Measurements from ENCODE around the gene UBAP2L.
A peak's percentile ranks its signal among the peaks of the same experiment; 100 is the strongest.
"Not testable (repeated sequence)": the region's sequence is repeated elsewhere in the genome, so short reads cannot be mapped to it uniquely, and the experiment has no call there.

The UBAP2L gene

GRCh38 chr1:154272999-154273563, 52.3 kb downstream of the UBAP2L start:
- peak overlapping the region; percentile 97 for H3K27ac Mint-ChIP-seq
- peak overlapping the region; percentile 89 for H3K4me3 Mint-ChIP-seq
- H3K27me3 Mint-ChIP-seq, result no peaks in the 10 kb centered on the region
- peaks cover 40% of the 10 kb centered on the region for H3K4me1 Mint-ChIP-seq (ENCODE audit: low read depth)
- intact Hi-C loops (cut with micrococcal nuclease), result loop anchor here (1.0 to 5.0 kb wide), 4 partner anchors 53 to 274 kb away; partner anchors contain the start of gene UBAP2L
- H3K9me3 Mint-ChIP-seq, result no peaks in the 10 kb centered on the region
- H3K36me3 Mint-ChIP-seq (ENCODE audit: low read depth), result peaks cover 64% of the 10 kb centered on the region

DNA sequence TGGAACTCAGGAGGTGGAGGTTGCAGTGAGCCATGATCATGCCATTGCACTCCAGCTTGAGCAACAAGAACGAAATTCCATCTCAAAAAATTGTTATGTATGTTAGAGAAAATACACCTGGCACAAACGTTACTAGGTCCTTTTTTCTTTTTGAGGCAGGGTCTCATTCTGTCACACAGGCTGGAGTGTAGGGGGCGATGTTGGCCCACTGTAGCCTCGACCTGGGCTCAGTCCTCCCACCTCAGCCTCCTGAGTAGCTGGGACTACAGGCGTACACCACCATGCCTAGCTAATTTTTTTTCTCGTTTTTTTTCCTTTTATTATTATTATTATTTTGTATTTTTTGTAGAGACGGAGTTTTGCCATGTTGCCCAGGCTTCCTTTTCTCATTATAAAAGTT, 56.0 kb downstream of the UBAP2L start:
- Mint-ChIP-seq H3K36me3 (ENCODE audit: low read depth) (peaks cover 32% of the 10 kb centered on the region), H3K9me3 (no peaks in the 10 kb centered on the region), H3K27ac (no peak overlapping the region), H3K4me1 (ENCODE audit: low read depth) (peaks cover 14% of the 10 kb centered on the region), H3K27me3 (no peaks in the 10 kb centered on the region), H3K4me3 (no peak overlapping the region)
- intact Hi-C loops (cut with micrococcal nuclease), result no loop called here

GRCh38 chr1:154287591-154287990, 66.8 kb downstream of the UBAP2L start:
- H3K27ac Mint-ChIP-seq; H3K9me3 Mint-ChIP-seq; H3K4me3 Mint-ChIP-seq; intact Hi-C loops (cut with micrococcal nuclease); H3K4me1 Mint-ChIP-seq (ENCODE audit: low read depth); H3K36me3 Mint-ChIP-seq (ENCODE audit: low read depth): not testable (repeated sequence)
- H3K27me3 Mint-ChIP-seq, result peaks cover 24% of the 10 kb centered on the region

- intact Hi-C loops (cut with micrococcal nuclease), result no loop called here
- Mint-ChIP-seq H3K4me3 (no peak overlapping the region), H3K4me1 (ENCODE audit: low read depth) (no peaks in the 10 kb centered on the region), H3K9me3 (peaks cover 8% of the 10 kb centered on the region), H3K27me3 (peaks cover 27% of the 10 kb centered on the region), H3K36me3 (ENCODE audit: low read depth) (no peaks in the 10 kb centered on the region), H3K27ac (no peak overlapping the region)
Observed at GRCh38 chr1:154288661-154289060, 67.9 kb downstream of the UBAP2L start.

DNA sequence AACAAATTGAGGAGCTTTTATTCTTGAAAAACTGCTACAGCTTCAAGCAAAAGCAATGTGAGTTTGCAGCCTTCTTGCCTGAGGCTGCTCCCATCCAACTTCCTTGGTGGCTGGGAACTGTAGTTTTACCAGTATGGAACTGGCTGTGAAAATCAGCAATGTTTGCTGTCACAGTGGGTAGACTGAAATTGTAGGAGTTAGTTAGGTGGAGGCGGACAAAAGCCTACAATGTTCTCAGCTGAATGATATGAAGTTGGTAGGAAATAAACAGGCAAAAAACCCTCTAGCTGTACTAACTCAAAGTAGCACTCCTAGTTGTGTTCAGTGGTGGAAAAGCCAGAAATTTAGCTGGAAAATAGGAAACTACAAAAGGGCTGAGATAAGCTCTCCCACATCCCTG, 70.2 kb downstream of the UBAP2L start:
- H3K9me3 Mint-ChIP-seq, result peaks cover 26% of the 10 kb centered on the region
- intact Hi-C loops (cut with micrococcal nuclease), result no loop called here
- H3K27ac Mint-ChIP-seq, result no peak overlapping the region
- H3K4me3 Mint-ChIP-seq, result no peak overlapping the region
- H3K4me1 Mint-ChIP-seq (ENCODE audit: low read depth), result no peaks in the 10 kb centered on the region
- H3K27me3 Mint-ChIP-seq, result peaks cover 27% of the 10 kb centered on the region
- H3K36me3 Mint-ChIP-seq (ENCODE audit: low read depth), result no peaks in the 10 kb centered on the region

- H3K27ac Mint-ChIP-seq, result no peak overlapping the region
Observed at GRCh38 chr1:154295408-154296235, 74.9 kb downstream of the UBAP2L start.

DNA sequence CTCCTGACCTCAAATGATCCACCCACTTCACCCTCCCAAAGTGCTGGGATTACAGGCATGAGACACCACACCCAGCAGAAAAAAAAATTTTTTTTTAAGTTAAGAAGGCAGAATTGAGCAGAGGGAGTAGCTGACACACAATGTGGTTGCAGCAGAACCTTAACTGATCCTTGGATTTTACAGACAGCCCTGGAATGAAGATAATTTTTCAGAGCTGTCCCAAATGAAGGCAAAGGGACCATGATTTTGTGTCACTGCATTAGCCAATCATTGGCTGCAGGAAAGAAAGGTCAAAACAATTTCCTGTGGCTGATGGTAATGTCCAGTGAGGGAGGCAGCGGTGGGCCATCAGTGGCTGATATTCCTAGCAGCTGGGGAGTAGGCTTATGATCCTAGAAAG, 80.8 kb downstream of the UBAP2L start:
- Mint-ChIP-seq H3K27ac (no peak overlapping the region), H3K9me3 (no peaks in the 10 kb centered on the region), H3K4me3 (no peak overlapping the region), H3K36me3 (ENCODE audit: low read depth) (no peaks in the 10 kb centered on the region), H3K27me3 (peaks cover 15% of the 10 kb centered on the region), H3K4me1 (ENCODE audit: low read depth) (no peaks in the 10 kb centered on the region)
- intact Hi-C loops (cut with micrococcal nuclease), result loop anchor here (10.0 kb wide), 1 partner anchor 277 kb away; no protein-coding TSS in a partner anchor

More at GRCh38 chr1:154295408-154296235, 74.9 kb downstream of the UBAP2L start:
- Mint-ChIP-seq H3K4me3 (no peak overlapping the region), H3K36me3 (ENCODE audit: low read depth) (no peaks in the 10 kb centered on the region), H3K27me3 (peaks cover 21% of the 10 kb centered on the region), H3K9me3 (peaks cover 27% of the 10 kb centered on the region), H3K4me1 (ENCODE audit: low read depth) (no peaks in the 10 kb centered on the region)
- intact Hi-C loops (cut with micrococcal nuclease), result no loop called here

GRCh38 chr1:154304664-154305337, 84.0 kb downstream of the UBAP2L start:
- H3K9me3 Mint-ChIP-seq, result no peaks in the 10 kb centered on the region
- H3K27me3 Mint-ChIP-seq, result peaks cover 8% of the 10 kb centered on the region
- intact Hi-C loops (cut with micrococcal nuclease), result loop anchor here (10.0 kb wide), 1 partner anchor 280 kb away; no protein-coding TSS in a partner anchor
- H3K36me3 Mint-ChIP-seq (ENCODE audit: low read depth), result no peaks in the 10 kb centered on the region
- no peak overlapping the region for H3K27ac Mint-ChIP-seq
- H3K4me1 Mint-ChIP-seq (ENCODE audit: low read depth), result no peaks in the 10 kb centered on the region
- no peak overlapping the region for H3K4me3 Mint-ChIP-seq

- intact Hi-C loops (cut with micrococcal nuclease), result loop anchor here (10.0 kb wide), 1 partner anchor 281 kb away; no protein-coding TSS in a partner anchor
Observed at GRCh38 chr1:154306151-154306550, 85.4 kb downstream of the UBAP2L start.

DNA sequence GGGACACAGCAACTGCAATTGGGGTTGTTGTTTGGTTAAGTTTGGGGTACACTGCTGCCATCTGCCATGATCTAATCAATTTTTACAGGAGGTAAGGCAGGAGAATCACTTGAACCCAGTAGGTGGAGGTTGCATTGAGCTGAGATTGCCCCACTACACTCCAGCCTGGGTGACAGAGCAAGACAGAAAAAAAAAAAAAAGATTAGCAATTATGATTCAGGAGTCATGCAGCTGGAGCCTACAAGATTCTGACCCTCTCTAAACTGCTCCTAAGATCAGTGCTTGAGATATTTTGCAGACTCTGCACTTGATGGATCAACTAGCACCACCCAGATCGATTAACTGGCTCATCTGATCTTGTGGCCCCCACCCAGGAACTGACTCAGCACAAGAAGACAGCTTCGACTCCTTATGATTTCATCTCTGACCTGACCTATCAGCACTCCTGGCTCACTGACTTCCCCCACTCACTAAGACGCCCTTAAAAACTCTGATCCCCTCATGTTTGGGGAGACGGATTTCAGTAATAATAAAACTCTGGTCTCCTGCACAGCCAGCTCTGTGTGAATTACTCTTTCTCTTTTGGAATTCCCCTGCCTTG, 87.0 kb downstream of the UBAP2L start:
- not testable (repeated sequence) for H3K27me3 Mint-ChIP-seq; H3K4me3 Mint-ChIP-seq; H3K36me3 Mint-ChIP-seq (ENCODE audit: low read depth); H3K9me3 Mint-ChIP-seq; H3K27ac Mint-ChIP-seq; H3K4me1 Mint-ChIP-seq (ENCODE audit: low read depth)
- intact Hi-C loops (cut with micrococcal nuclease), result loop anchor here (10.0 kb wide), 1 partner anchor 283 kb away; no protein-coding TSS in a partner anchor

More at GRCh38 chr1:154306151-154306550, 85.4 kb downstream of the UBAP2L start:
- Mint-ChIP-seq H3K36me3 (ENCODE audit: low read depth) (no peaks in the 10 kb centered on the region), H3K4me1 (ENCODE audit: low read depth) (no peaks in the 10 kb centered on the region), H3K9me3 (no peaks in the 10 kb centered on the region), H3K27me3 (peaks cover 8% of the 10 kb centered on the region), H3K27ac (no peak overlapping the region), H3K4me3 (no peak overlapping the region)

DNA sequence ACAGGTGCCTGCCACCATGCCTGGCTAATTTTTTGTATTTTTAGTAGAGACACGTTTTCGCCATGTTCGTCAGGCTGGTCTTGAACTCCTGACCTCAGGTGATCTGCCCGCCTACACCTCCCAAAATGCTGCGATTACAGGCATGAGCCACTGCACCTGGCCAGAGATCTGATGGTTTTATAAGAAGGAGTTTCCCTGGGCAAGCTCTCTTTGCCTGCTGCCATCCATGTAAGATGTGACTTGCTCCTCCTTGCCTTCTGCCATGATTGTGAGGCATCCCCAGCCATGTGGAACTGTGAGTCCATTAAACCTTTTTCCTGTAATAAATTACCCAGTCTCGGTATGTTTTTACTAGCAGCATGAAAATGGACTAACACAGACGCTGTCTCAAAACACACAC, 88.4 kb downstream of the UBAP2L start:
- H3K27ac Mint-ChIP-seq; H3K9me3 Mint-ChIP-seq; H3K27me3 Mint-ChIP-seq; H3K36me3 Mint-ChIP-seq (ENCODE audit: low read depth); H3K4me3 Mint-ChIP-seq; H3K4me1 Mint-ChIP-seq (ENCODE audit: low read depth): not testable (repeated sequence)
- intact Hi-C loops (cut with micrococcal nuclease), result loop anchor here (10.0 kb wide), 1 partner anchor 284 kb away; no protein-coding TSS in a partner anchor

DNA sequence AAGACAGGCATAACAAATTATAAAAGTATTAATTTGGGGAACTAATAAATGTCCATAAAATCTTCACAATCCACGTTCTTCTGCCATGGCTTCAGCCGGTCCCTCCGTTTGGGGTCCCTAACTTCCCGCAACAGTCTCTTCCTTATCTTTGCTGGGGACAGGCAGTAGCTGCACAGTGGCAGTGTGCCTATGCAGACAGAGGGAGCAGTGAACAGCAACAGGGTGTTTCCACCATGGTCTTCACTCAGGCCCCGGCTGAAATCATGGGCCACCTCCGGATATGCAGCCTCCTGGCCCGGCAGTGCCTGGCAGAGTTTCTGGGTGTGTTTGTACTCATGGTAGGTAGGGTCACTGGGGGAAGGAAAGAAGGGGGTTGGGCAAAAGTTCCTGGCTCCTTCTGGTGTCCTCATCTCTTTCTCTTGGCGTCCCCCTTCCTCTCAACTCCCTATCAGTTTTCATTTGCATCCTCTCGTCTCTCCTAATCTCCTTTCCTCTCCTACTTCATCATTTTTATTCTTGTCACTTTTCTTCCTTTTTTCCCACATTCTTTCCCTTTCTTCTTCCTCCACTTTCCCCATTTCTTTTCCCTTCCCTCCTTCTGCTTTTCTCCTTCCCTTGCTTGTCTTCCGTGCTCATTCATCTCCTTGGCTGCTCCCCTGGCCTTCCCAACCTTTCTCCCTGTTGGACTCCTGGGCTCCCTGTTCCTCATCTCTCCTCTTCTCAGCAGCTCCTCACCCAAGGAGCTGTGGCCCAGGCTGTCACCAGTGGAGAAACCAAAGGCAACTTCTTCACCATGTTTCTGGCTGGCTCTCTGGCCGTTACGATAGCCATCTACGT, 91.7 kb downstream of the UBAP2L start:
- H3K27me3 Mint-ChIP-seq; intact Hi-C loops (cut with micrococcal nuclease); H3K36me3 Mint-ChIP-seq (ENCODE audit: low read depth); H3K27ac Mint-ChIP-seq; H3K4me1 Mint-ChIP-seq (ENCODE audit: low read depth); H3K9me3 Mint-ChIP-seq; H3K4me3 Mint-ChIP-seq: not testable (repeated sequence)

- H3K36me3 Mint-ChIP-seq (ENCODE audit: low read depth), result no peaks in the 10 kb centered on the region
- H3K4me1 Mint-ChIP-seq (ENCODE audit: low read depth), result no peaks in the 10 kb centered on the region
- H3K9me3 Mint-ChIP-seq, result no peaks in the 10 kb centered on the region
- peaks cover 5% of the 10 kb centered on the region for H3K27me3 Mint-ChIP-seq
- no peak overlapping the region for H3K27ac Mint-ChIP-seq
- no peak overlapping the region for H3K4me3 Mint-ChIP-seq
- intact Hi-C loops (cut with micrococcal nuclease), result no loop called here
Observed at GRCh38 chr1:154313066-154313356, 92.3 kb downstream of the UBAP2L start.

Measured in dendritic cell treated with granulocyte-macrophage colony-stimulating factor and Interleukin-4, amounts not matched to agents 40 ng/mL and 50 ng/mL, for 4 days (primary cell).